ENCODE results near the gene TEX11. TPM values are rescaled to one million over a fixed set of nuclear protein-coding genes. Genes with fewer than 3 reads are reported as not detected.
A peak's percentile ranks its signal among the peaks of the same experiment; 100 is the strongest.
"Not testable (repeated sequence)": the region's sequence is repeated elsewhere in the genome, so short reads cannot be mapped to it uniquely, and the experiment has no call there.

The TEX11 gene
- total RNA-seq, 2 donors from 2014 or later: not detected

DNA sequence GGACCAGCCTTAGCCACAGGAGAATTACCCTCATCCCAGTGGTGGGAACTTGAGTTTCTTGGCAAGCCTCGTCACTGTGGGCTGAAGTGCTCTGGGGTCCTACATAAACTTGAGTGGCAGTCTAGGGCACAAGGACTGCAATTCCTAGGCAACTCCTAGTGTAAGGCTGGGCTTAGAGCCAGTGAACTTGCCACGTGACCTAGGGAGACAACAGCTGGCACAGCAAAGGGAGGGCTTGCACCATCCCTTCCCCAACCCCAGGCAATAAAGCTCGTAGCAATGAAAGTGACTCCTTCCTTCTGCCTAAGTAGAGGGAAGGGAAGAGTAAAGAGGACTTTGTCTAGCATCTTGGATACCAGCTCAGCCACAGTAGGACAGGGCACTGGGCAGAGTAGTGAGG lies 81.8 kb downstream of the TEX11 start:
- H3K36me3 Mint-ChIP-seq: no peaks in the 10 kb centered on the region
- DNase-seq (ENCODE audit: low spot score) (no peak), ATAC-seq (no peak)
- no peak overlapping the region for H3K4me3 Mint-ChIP-seq
- no peaks in the 10 kb centered on the region for H3K9me3 Mint-ChIP-seq
- peaks cover 22 to 28% of the 10 kb centered on the region in 2 donors for H3K27me3 Mint-ChIP-seq
- no peaks in the 10 kb centered on the region for H3K4me1 Mint-ChIP-seq (ENCODE audit: low read depth in 2 of 2)
- H3K27ac Mint-ChIP-seq: no peak overlapping the region

DNA sequence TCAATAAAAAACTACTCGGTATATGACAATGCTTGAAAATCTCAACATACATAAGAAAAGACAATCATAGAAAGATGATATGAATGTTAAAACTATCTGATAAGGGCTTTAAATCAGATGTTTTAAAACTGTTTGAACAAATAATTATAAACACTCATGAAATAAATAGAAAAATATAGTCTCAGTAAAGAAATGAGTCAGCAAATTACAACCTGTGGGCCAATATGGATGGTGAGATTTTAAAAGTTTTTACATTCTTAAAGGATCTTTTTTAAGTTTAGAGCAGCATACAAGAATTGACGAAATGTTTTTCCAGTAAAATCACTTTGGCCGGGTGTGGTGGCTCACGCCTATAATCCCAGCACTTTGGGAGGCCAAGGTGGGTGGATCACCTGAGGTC lies 83.1 kb downstream of the TEX11 start:
- Mint-ChIP-seq H3K9me3 (no peaks in the 10 kb centered on the region), H3K4me1 (ENCODE audit: low read depth in 2 of 2) (no peaks in the 10 kb centered on the region), H3K27ac (no peak overlapping the region), H3K36me3 (no peaks in the 10 kb centered on the region), H3K27me3 (peaks cover 19 to 24% of the 10 kb centered on the region in 2 donors), H3K4me3 (no peak overlapping the region)
- ATAC-seq (no peak), DNase-seq (ENCODE audit: low spot score) (no peak)

DNA sequence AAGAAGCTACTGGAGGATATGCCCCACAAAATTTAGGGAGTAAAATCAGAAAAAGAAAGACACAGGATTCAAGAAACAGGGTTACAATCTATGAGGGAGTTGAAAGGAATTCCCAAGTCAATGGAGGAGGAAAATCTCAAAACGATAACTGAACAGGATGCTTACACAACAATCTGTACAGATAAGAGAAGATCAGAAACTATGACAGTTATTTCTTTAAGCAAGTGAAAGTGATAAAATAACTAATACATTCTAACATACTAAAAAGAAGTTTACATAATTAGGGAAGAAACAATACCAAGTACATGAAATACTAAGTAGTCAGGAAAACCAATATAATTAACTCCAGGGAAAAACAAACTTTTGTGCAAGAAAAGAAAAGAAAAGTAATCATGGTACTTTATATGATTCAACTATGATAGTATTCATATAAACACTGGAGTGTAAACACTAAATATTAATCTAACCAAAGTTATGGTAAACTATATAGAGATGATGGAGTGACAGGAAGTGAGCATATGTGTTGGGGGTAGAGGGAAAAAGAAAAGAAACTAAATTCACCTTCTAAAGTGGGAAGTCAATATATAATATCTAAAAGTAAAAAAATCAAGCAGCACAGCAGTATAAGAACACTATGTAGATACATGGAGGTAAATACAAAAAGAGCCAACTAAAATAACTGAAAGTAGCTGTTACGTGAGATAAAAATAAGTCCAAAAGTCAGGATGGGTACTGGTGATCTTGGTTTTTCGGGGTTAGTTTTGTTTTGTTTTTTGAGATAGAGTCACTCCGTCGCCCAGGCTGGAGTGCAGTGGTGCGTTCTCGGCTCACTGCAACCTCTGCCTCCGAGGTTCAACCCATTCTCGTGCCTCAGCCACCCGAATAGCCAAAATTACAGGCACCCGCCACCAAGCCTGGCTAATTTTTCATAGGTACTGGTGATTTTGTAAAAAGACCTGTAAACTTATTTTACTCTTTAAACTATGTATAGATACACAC lies 99.3 kb downstream of the TEX11 start:
- ATAC-seq (no peak), DNase-seq (ENCODE audit: low spot score) (no peak)
- H3K4me3 Mint-ChIP-seq: no peak overlapping the region
- no peak overlapping the region for H3K27ac Mint-ChIP-seq
- H3K27me3 Mint-ChIP-seq: peaks cover 0 to 17% of the 10 kb centered on the region in 2 donors
- H3K4me1 Mint-ChIP-seq (ENCODE audit: low read depth in 2 of 2): no peaks in the 10 kb centered on the region
- H3K9me3 Mint-ChIP-seq: no peaks in the 10 kb centered on the region
- no peaks in the 10 kb centered on the region for H3K36me3 Mint-ChIP-seq

DNA sequence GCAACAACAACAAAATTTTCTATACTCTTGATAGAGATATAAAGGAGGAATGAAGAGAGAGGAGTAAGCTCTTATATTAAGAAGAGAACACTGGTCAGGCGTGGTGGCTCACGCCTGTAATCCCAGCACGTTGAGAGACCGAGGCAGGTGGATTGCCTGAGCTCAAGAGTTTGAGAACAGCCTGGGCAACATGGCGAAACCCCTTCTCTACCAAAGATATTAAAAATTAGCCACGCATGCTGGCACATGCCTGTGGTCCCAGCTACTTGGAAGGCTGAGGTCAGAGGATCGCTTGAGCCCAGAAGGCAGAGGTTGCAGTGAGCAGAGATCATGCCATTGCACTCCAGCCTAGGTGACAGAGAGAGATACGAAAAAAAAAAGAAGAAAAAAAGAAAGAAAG lies 102.4 kb downstream of the TEX11 start:
- H3K36me3 Mint-ChIP-seq: no peaks in the 10 kb centered on the region

DNA sequence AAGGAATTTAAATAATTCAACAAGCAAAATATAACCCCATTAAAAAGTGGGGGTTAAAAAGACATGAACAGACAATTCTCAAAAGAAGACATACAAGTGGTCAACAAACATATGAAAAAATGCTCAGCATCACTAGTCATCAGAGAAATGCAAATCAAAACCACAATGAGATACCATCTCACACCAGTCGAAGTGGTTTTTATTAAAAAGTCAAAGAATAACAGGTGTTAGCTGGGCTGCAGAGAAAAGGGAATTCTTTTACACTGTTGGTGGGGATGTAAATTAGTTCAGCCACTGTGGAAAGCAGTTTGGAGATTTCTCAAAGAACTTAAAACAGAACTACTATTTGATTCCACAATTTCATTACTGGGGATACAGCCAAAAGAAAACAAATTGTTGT lies 111.8 kb downstream of the TEX11 start:
- peaks cover 21 to 28% of the 10 kb centered on the region in 2 donors for H3K27me3 Mint-ChIP-seq
- not testable (repeated sequence) for H3K36me3 Mint-ChIP-seq; H3K4me1 Mint-ChIP-seq (ENCODE audit: low read depth in 2 of 2); H3K9me3 Mint-ChIP-seq; H3K27ac Mint-ChIP-seq; H3K4me3 Mint-ChIP-seq; DNase-seq (ENCODE audit: low spot score); ATAC-seq

More for the DNA sequence above, 102.4 kb downstream of the TEX11 start:
- Mint-ChIP-seq H3K4me3 (no peak overlapping the region), H3K4me1 (ENCODE audit: low read depth in 2 of 2) (no peaks in the 10 kb centered on the region), H3K27ac (no peak overlapping the region), H3K27me3 (peaks cover 12 to 14% of the 10 kb centered on the region in 2 donors), H3K9me3 (no peaks in the 10 kb centered on the region)
- ATAC-seq (no peak), DNase-seq (ENCODE audit: low spot score) (no peak)

DNA sequence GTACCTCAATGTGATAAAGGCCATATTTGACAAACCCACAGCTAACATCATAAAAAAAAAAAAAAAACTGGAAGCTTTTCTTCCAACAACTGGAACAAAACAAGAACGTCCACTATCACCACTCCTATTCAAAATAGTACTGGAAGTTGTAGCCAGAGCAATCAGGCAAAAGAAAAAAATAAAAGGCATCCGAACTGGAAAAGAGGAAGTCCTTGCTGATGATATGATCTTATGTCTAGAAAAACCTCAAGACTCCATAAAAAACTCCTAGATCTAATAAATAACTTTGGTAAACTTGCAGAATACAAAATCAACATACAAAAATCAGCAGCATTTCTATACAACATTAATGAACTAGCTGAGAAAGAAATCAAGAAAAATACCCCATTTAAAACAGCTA lies 134.3 kb downstream of the TEX11 start:
- no peaks in the 10 kb centered on the region for H3K4me1 Mint-ChIP-seq (ENCODE audit: low read depth in 2 of 2)
- DNase-seq (ENCODE audit: low spot score) (no peak), ATAC-seq (no peak)
- H3K4me3 Mint-ChIP-seq: no peak overlapping the region
- peaks cover 11 to 17% of the 10 kb centered on the region in 2 donors for H3K27me3 Mint-ChIP-seq
- H3K9me3 Mint-ChIP-seq: no peaks in the 10 kb centered on the region
- H3K27ac Mint-ChIP-seq: no peak overlapping the region
- H3K36me3 Mint-ChIP-seq: no peaks in the 10 kb centered on the region

DNA sequence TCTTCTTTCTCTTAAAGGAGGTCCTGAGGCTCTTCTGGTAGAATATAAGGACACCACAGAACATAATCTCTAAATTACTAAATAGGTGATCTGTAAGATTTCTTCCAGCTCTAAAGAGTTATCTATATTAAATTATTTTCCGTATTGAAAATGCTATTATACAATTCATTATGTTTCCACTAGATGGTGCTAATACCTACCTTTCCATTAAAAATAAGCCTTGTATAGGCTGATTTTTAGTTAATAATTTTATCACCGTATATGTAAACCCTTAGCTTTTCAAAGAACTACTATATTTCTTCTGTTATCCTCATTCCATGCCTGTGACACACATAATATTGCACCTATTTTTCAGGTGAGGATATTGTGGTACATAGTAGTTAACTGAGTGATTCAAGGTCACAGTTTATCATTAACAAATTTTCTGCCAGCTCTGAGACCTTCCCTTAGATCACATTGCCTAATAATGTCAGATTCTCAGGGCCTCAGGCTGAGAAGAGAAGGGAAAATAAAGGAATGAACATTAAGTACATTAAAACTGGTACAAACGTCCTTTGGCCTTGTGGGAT lies 138.8 kb downstream of the TEX11 start:
- DNase-seq (ENCODE audit: low spot score) (no peak), ATAC-seq (no peak)
- Mint-ChIP-seq H3K27me3 (peaks cover 17 to 28% of the 10 kb centered on the region in 2 donors), H3K4me3 (no peak overlapping the region), H3K27ac (no peak overlapping the region), H3K9me3 (no peaks in the 10 kb centered on the region), H3K36me3 (no peaks in the 10 kb centered on the region), H3K4me1 (ENCODE audit: low read depth in 2 of 2) (no peaks in the 10 kb centered on the region)

DNA sequence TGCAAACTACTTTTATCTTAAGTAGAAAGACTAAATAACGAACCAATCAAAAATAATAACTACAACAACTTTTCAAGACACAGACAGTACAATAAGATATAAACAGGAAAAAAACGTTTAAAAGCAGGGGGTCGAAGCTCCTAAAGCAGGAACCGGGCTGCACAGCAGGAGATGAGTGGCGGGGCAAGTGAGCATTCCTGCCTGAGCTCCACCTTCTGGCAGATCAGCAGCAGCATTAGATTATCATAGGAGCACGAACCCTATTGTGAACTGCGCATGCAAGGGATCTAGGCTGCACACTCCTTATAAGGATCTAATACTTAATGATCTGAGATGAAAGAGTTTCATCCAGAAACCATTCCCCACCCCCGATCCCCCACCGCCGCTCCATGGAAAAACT lies 146.2 kb downstream of the TEX11 start:
- DNase-seq (ENCODE audit: low spot score): no peak
- Mint-ChIP-seq H3K4me1 (ENCODE audit: low read depth in 2 of 2) (no peaks in the 10 kb centered on the region), H3K4me3 (no peak overlapping the region), H3K9me3 (no peaks in the 10 kb centered on the region), H3K36me3 (no peaks in the 10 kb centered on the region), H3K27me3 (peaks cover 51 to 54% of the 10 kb centered on the region in 2 donors), H3K27ac (no peak overlapping the region)
- no peak for ATAC-seq

DNA sequence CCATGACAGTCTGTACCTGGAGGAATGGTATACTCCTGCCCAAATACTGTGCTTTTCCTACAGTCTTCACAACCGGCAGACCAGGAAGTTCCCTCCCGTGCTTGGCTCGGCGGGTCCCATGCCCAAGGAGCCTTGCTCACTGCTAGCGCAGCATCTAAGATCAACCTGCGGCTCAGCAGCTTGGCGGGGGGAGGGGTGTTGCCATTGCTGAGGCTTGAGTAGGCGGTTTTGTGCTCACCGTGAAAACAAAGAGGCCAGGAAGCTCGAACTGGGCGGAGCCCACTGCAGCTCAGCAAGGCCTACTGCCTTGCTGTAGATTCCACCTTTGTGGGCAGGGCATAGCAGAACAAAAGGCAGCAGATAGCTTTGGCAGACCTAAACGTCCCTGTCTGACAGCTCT lies 152.7 kb downstream of the TEX11 start:
- Mint-ChIP-seq H3K9me3 (no peaks in the 10 kb centered on the region), H3K27ac (no peak overlapping the region), H3K36me3 (no peaks in the 10 kb centered on the region), H3K4me3 (no peak overlapping the region), H3K27me3 (peaks cover 40 to 46% of the 10 kb centered on the region in 2 donors), H3K4me1 (ENCODE audit: low read depth in 2 of 2) (no peaks in the 10 kb centered on the region)
- DNase-seq (ENCODE audit: low spot score) (no peak), ATAC-seq (no peak)

DNA sequence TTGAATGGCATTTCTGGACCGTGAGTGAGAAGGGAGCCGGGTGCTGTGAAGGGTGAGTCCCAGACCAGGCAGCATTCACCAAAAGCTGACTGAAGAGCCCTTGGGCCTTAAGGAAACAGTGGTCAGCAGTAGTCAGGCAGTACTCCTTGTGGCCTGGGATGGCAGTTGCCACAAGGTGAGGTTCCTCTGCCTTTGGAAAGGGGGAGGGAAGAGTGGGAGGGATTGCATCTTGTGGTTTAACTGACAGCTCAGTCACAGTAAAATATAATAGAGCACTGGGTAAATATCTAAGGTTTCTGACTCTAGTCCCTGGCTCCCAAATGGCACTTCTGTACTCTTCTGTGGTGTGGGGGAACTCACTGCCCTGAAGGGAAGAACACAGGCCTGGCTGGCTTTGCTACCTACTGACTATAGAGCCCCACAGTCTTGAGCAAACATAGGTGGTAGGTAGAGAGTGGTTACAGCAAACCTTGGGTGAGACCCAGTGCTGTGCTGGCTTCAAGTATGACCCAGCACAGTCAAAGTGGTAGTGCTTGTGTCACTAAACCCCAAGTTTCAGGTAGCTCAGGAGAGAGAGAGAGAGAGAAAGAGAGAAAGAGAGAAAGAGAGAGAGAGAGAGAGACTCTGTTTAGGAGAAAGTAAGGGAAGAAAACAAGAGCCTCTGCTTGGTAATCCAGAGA lies 154.2 kb downstream of the TEX11 start:
- no peak overlapping the region for H3K27ac Mint-ChIP-seq
- no peak overlapping the region for H3K4me3 Mint-ChIP-seq
- DNase-seq (ENCODE audit: low spot score): no peak
- no peaks in the 10 kb centered on the region for H3K36me3 Mint-ChIP-seq
- peaks cover 32 to 34% of the 10 kb centered on the region in 2 donors for H3K27me3 Mint-ChIP-seq
- peak in 1 of 2 donors; percentile 43 for ATAC-seq
- no peaks in the 10 kb centered on the region for H3K9me3 Mint-ChIP-seq
- H3K4me1 Mint-ChIP-seq (ENCODE audit: low read depth in 2 of 2): no peaks in the 10 kb centered on the region

DNA sequence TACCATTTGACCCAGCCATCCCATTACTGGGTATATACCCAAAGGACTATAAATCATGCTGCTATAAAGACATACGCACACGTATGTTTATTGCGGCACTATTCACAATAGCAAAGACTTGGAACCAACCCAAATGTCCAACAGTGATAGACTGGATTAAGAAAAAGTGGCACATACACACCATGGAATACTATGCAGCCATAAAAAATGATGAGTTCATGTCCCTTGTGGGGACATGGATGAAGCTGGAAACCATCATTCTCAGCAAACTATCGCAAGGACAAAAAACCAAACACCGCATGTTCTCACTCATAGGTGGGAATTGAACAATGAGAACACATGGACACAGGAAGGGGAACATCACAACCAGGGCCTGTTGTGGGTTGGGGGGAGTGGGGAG lies 174.7 kb downstream of the TEX11 start:
- H3K4me1 Mint-ChIP-seq (ENCODE audit: low read depth in 2 of 2): not testable (repeated sequence)

DNA sequence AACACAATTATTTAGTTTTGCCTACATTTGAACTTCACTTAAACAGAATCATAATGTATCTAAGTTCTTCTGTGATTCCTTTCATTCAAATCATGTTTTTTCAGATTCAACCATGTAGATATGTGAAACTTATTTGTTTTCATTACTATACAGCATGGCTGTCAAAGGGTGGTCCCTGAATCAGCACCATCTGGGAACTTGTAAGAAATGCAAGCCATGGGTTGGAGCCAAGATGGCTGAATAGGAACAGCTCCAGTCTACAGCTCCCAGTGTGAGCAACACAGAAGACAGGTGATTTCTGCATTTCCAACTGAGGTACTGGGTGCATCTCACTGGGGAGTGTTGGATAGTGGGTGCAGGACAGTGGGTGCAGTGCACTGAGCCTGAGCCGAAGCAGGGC lies 180.6 kb downstream of the TEX11 start:
- not testable (repeated sequence) for H3K4me3 Mint-ChIP-seq; H3K4me1 Mint-ChIP-seq (ENCODE audit: low read depth in 2 of 2); DNase-seq (ENCODE audit: low spot score); H3K9me3 Mint-ChIP-seq; H3K27ac Mint-ChIP-seq; ATAC-seq; H3K36me3 Mint-ChIP-seq
- peaks cover 20 to 22% of the 10 kb centered on the region in 2 donors for H3K27me3 Mint-ChIP-seq

More for the DNA sequence above, 174.7 kb downstream of the TEX11 start:
- H3K27me3 Mint-ChIP-seq: peaks cover 18 to 30% of the 10 kb centered on the region in 2 donors
- ATAC-seq; H3K9me3 Mint-ChIP-seq; DNase-seq (ENCODE audit: low spot score); H3K4me3 Mint-ChIP-seq; H3K27ac Mint-ChIP-seq; H3K36me3 Mint-ChIP-seq: not testable (repeated sequence)

DNA sequence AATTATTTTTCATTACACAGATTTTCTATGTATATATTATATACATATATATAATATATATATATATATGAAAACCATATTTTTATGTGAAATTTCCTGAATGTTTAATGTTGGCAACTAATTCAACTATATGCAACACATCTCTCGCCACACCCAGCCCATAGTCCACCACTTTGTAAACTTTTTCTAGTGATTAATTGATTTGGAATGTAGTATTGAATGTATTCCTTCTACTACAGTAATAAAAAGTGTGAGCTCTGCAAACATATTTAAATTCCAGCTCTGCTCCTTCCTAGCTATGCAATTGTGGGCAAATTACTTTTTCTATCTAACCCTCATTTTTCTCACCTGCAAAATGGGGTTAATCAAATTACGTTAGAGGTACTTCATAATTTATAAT lies 187.8 kb downstream of the TEX11 start:
- Mint-ChIP-seq H3K27me3 (peaks cover 1 to 6% of the 10 kb centered on the region in 2 donors), H3K9me3 (no peaks in the 10 kb centered on the region), H3K36me3 (no peaks in the 10 kb centered on the region), H3K4me3 (no peak overlapping the region), H3K27ac (no peak overlapping the region), H3K4me1 (ENCODE audit: low read depth in 2 of 2) (no peaks in the 10 kb centered on the region)
- ATAC-seq (no peak), DNase-seq (ENCODE audit: low spot score) (no peak)

DNA sequence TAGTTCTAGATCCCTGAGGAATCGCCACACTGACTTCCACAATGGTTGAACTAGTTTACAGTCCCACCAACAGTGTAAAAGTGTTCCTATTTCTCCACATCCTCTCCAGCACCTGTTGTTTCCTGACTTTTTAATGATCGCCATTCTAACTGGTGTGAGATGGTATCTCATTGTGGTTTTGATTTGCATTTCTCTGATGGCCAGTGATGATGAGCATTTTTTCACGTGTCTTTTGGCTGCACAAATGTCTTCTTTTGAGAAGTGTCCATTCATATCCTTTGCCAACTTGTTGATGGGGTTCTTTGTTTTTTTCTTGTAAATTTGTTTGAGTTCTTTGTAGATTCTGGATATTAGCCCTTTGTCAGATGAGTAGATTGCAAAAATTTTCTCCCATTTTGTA lies 197.2 kb downstream of the TEX11 start:
- H3K27ac Mint-ChIP-seq; H3K4me3 Mint-ChIP-seq; H3K4me1 Mint-ChIP-seq (ENCODE audit: low read depth in 2 of 2); ATAC-seq; H3K36me3 Mint-ChIP-seq; DNase-seq (ENCODE audit: low spot score); H3K9me3 Mint-ChIP-seq: not testable (repeated sequence)
- peaks cover 16 to 44% of the 10 kb centered on the region in 2 donors for H3K27me3 Mint-ChIP-seq
